WERI-Rb-1 (cell line): ENCODE data around the gene AASDH.

ENCODE experiments used
- DNase-seq: peaks from one replicate; pipeline ENCODE4 v3.0.0-alpha.2; 2020
- H3K27ac ChIP-seq: fragments of 250-450 bp; sonication (Bioruptor Pico); 2 replicates; pipeline ENCODE4 v1.5.1; 2020; ENCODE audit warnings: mild to moderate bottlenecking, moderate library complexity
- H3K27me3 ChIP-seq: fragments of 250-450 bp; sonication (Bioruptor Pico); 2 replicates; pipeline ENCODE4 v1.5.1; 2021; ENCODE audit warnings: mild to moderate bottlenecking, low read depth, moderate library complexity; ENCODE audit not compliant: insufficient read depth, severe bottlenecking
- H3K36me3 ChIP-seq: fragments of 250-450 bp; sonication (Bioruptor Pico); 2 replicates; pipeline ENCODE4 v1.5.1; 2020; ENCODE audit warnings: mild to moderate bottlenecking, moderate library complexity
- H3K4me3 ChIP-seq: 2 replicates; pipeline ENCODE4 v1.5.1; 2011; ENCODE audit warnings: low read depth, mild to moderate bottlenecking, control low read depth, low read length
- H3K9me3 ChIP-seq: fragments of 250-450 bp; sonication (Bioruptor Pico); 2 replicates; pipeline ENCODE4 v1.5.1; 2021; ENCODE audit warnings: mild to moderate bottlenecking, moderate library complexity; ENCODE audit not compliant: severe bottlenecking
- TF ChIP-seq, protein P1 (sequence below): IDR thresholded peaks from 2 replicates; pipeline ENCODE4 v1.5.1; 2011; ENCODE audit warnings: low read depth, mild to moderate bottlenecking, control low read depth, inconsistent platforms, low read length

AASDH gene

DNA sequence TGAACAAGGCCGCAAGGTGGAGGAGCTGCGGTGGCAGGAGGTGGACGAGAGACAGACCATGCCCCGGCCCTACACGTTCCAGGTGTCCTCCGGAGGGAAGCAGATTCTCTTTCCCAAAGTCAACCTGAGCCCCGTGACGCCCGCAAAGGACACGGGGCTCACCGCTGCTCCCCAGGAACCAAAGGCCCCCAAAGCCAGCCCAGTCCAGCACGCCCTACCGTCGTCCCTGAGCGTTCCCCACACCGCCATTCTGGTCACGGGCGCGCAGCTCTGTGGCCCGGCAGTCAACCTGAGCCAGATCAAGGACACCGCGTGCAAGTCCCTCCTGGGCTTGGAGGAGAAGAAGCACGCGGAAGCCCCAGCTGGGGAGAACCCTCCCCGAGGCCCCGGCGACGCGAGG lies 72.2 kb downstream of the AASDH start:
- TF ChIP-seq, protein P1, sequence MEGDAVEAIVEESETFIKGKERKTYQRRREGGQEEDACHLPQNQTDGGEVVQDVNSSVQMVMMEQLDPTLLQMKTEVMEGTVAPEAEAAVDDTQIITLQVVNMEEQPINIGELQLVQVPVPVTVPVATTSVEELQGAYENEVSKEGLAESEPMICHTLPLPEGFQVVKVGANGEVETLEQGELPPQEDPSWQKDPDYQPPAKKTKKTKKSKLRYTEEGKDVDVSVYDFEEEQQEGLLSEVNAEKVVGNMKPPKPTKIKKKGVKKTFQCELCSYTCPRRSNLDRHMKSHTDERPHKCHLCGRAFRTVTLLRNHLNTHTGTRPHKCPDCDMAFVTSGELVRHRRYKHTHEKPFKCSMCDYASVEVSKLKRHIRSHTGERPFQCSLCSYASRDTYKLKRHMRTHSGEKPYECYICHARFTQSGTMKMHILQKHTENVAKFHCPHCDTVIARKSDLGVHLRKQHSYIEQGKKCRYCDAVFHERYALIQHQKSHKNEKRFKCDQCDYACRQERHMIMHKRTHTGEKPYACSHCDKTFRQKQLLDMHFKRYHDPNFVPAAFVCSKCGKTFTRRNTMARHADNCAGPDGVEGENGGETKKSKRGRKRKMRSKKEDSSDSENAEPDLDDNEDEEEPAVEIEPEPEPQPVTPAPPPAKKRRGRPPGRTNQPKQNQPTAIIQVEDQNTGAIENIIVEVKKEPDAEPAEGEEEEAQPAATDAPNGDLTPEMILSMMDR: no peak
- Histone ChIP-seq H3K27ac (no peak overlapping the region), H3K9me3 (no peaks in the 10 kb centered on the region), H3K4me3 (no peak overlapping the region), H3K36me3 (peaks cover 67% of the 10 kb centered on the region), H3K27me3 (no peaks in the 10 kb centered on the region)
- no peak for DNase-seq

GRCh38 chr4:56314207-56314915 lies 72.9 kb downstream of the AASDH start:
- TF ChIP-seq, protein P1: no peak
- Histone ChIP-seq H3K4me3 (no peak overlapping the region), H3K9me3 (no peaks in the 10 kb centered on the region), H3K27me3 (no peaks in the 10 kb centered on the region), H3K27ac (no peak overlapping the region), H3K36me3 (peaks cover 62% of the 10 kb centered on the region)
- no peak for DNase-seq

DNA sequence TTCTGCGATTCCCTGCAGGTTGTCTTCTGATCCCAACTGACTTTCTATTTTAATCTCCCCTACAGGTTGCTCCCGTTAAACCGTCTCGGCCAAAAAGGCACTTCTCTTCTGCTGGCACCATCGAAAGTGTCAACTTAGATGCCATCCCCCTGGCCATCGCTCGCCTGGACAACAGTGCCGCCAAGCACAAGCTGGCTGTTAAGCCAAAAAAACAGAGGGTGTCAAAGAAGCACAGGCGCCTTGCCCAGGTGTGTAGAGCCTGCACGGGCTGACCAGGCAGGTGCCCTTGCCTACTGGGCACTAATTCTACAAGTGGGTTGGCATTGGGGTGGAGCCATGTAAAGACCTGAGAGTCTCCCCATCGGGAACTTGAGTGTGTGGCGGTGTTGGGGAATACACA lies 74.2 kb downstream of the AASDH start:
- no peaks in the 10 kb centered on the region for H3K9me3 ChIP-seq
- TF ChIP-seq, protein P1: no peak
- H3K36me3 ChIP-seq: peaks cover 66% of the 10 kb centered on the region

GRCh38 chr4:56311299-56311975 lies 75.9 kb downstream of the AASDH start:
- peaks cover 67% of the 10 kb centered on the region for H3K36me3 ChIP-seq
- H3K9me3 ChIP-seq: no peaks in the 10 kb centered on the region
- TF ChIP-seq, protein P1: no peak
- H3K27me3 ChIP-seq: no peaks in the 10 kb centered on the region
- H3K27ac ChIP-seq: no peak overlapping the region
- DNase-seq: no peak
- no peak overlapping the region for H3K4me3 ChIP-seq

More for the DNA sequence above, 74.2 kb downstream of the AASDH start:
- Histone ChIP-seq H3K27ac (no peak overlapping the region), H3K27me3 (no peaks in the 10 kb centered on the region), H3K4me3 (no peak overlapping the region)
- DNase-seq: no peak

DNA sequence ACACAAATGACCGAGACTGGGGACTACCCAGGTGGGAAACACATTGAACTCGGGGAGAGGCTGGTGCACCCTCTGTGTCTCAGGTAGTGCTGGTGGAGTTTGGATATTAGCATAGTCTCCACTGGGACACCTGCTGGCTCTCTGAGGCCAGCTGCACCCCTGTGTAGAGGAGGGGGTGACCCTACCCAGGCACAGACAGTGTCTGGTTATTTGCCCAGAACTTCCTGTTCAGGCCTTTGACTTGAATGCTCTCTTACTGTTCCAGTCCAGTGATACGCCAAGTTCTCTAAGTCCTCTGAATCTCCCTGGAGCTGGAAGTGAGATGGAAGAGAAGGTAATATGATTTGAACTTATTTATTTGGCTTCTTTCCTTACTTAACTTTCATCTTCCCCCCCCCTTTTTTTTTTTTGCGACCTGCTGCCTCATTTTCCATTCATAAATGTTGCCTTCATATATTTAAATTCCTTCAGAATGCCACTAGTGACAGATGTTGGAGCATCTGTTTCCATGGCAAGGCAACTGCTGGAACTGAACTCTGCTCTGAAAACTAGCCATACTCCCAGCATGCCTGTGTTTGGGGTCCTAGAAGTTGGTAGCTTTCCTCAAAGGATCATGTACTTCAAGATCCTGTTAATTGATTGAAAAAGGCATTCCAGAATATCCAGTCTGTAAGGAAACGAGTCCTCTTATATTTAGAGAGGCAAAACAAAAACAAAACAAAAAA lies 76.7 kb downstream of the AASDH start:
- H3K27me3 ChIP-seq: no peaks in the 10 kb centered on the region
- peaks cover 58% of the 10 kb centered on the region for H3K36me3 ChIP-seq
- H3K27ac ChIP-seq: no peak overlapping the region
- H3K9me3 ChIP-seq: no peaks in the 10 kb centered on the region
- H3K4me3 ChIP-seq: no peak overlapping the region
- no peak for DNase-seq
- TF ChIP-seq, protein P1: no peak
